ENCODE data around the gene ZNF829.

Gene ZNF829

GRCh38 chr19:36915992-36916830 is at the start of gene ZNF829, which contains the start of gene ZNF568:
Gene ZNF829, minus strand, starts transcription at chr19:36916291. Its CDS starts 1,124 bp downstream, at chr19:36915167.
Gene ZNF568, plus strand, starts transcription at chr19:36916332. Its CDS starts 6,439 bp downstream, at chr19:36922771.
- DNase-seq, result peak; percentile 88

GRCh38 chr19:36963280-36963679 is 47.2 kb upstream of the ZNF829 start:
- peak; percentile 93 for DNase-seq

- no peak for DNase-seq
These were observed 46.3 kb upstream of the ZNF829 start for GRCh38 chr19:36962346-36962745.

- no peak for DNase-seq
These were observed 34.4 kb upstream of the ZNF829 start for GRCh38 chr19:36950335-36951119.

GRCh38 chr19:36939153-36939552 is 23.1 kb upstream of the ZNF829 start:
- DNase-seq, result peak; percentile 28

- DNase-seq, result no peak
These were observed 15.6 kb upstream of the ZNF829 start for GRCh38 chr19:36931684-36932083.

GRCh38 chr19:36918090-36918489 is 2.0 kb upstream of the ZNF829 start:
- DNase-seq, result no peak

GRCh38 chr19:36916991-36917390 is 900 bp upstream of the ZNF829 start:
- peak; percentile 26 for DNase-seq

- no peak for DNase-seq
These were observed 17.7 kb downstream of the ZNF829 start for GRCh38 chr19:36898422-36898821.

GRCh38 chr19:36894849-36895383 is 21.2 kb downstream of the ZNF829 start:
- DNase-seq, result no peak

- no peak for DNase-seq
These were observed 24.2 kb downstream of the ZNF829 start for GRCh38 chr19:36891768-36892357.

GRCh38 chr19:36876993-36877938 is 38.8 kb downstream of the ZNF829 start:
- no peak for DNase-seq

- no peak for DNase-seq
These were observed 64.2 kb downstream of the ZNF829 start for GRCh38 chr19:36851898-36852297.

- DNase-seq, result peak; percentile 98
These were observed 65.3 kb downstream of the ZNF829 start, which contains the start of gene ZNF345 for GRCh38 chr19:36850559-36851442. Gene ZNF345, plus strand, starts transcription at chr19:36850876. Its CDS starts 25,955 bp downstream, at chr19:36876831.

GRCh38 chr19:36849701-36850558 is 66.2 kb downstream of the ZNF829 start:
- DNase-seq, result peak; percentile 95

- no peak for DNase-seq
These were observed 68.1 kb downstream of the ZNF829 start for GRCh38 chr19:36847968-36848367.

- DNase-seq, result no peak
These were observed 77.2 kb downstream of the ZNF829 start for GRCh38 chr19:36838784-36839324.

Measured in NCI-H69 (cell line).